K562 (cell line): ENCODE measurements around the gene GDF15. TPM values are rescaled to one million over a fixed set of nuclear protein-coding genes. Genes with fewer than 3 reads are reported as not detected.
A peak's percentile ranks its signal among the peaks of the same experiment; 100 is the strongest.

Experiments
- CHD2 ChIP-seq: IDR thresholded peaks from 2 replicates; pipeline ENCODE4 v1.6.1; 2011; ENCODE audit warnings: low read depth, low read length
- CTBP1 ChIP-seq: fragments of 450-650 bp; IDR thresholded peaks from 2 replicates; pipeline ENCODE4 v1.6.1; 2016; ENCODE audit warnings: borderline replicate concordance
- EGR1 ChIP-seq: fragments of 450-650 bp; conservative IDR thresholded peaks from 2 replicates; pipeline ENCODE4 v1.6.1; 2017; ENCODE audit warnings: mild to moderate bottlenecking
- ETV6 ChIP-seq, 3 experiments: fragments of 150-350 bp in 1 of 3; sonication (generic) in 1 of 3; formaldehyde crosslinking in 1 of 3; IDR thresholded peaks; 2 replicates each; pipeline versions ENCODE4 v1.6.1 to v1.8.0; 2014 to 2022; ENCODE audit warnings: borderline replicate concordance in 2 of 3, low read depth in 2 of 3, antibody characterized with exemption in 1 of 3, low read length in 1 of 3, mild to moderate bottlenecking in 1 of 3, missing genetic modification reagents in 1 of 3
- GTF2A2 ChIP-seq: IDR thresholded peaks from 2 replicates; pipeline ENCODE4 v1.6.1; 2016; ENCODE audit warnings: mild to moderate bottlenecking, missing genetic modification characterization, missing compliant biosample characterization
- PTBP1 ChIP-seq: fragments of 200-400 bp; formaldehyde crosslinking; IDR thresholded peaks from 2 replicates; pipeline ENCODE4 v1.6.1; 2017; ENCODE audit warnings: low read depth, low read length
- SMAD1 ChIP-seq: fragments of 150-350 bp; IDR thresholded peaks from 2 replicates; pipeline ENCODE4 v1.6.1; 2014; ENCODE audit warnings: low read length, low read depth; ENCODE audit not compliant: partially characterized antibody
- SMARCE1 ChIP-seq: fragments of 450-650 bp; IDR thresholded peaks from 2 replicates; pipeline ENCODE4 v1.7.1; 2016; ENCODE audit warnings: mild to moderate bottlenecking
- TEAD1 ChIP-seq, 2 experiments: fragments of 450-650 bp in 1 of 2; sonication (generic) in 1 of 2; formaldehyde crosslinking; IDR thresholded peaks; 2 replicates each; pipeline versions ENCODE4 v1.4.0 to v1.8.0; 2020 to 2022; ENCODE audit warnings: mild to moderate bottlenecking in 2 of 2, missing genetic modification reagents in 1 of 2
- ZC3H4 ChIP-seq: sonication (generic); formaldehyde crosslinking; IDR thresholded peaks from 2 replicates; pipeline ENCODE4 v1.9.0; 2021; ENCODE audit warnings: missing genetic modification reagents, borderline replicate concordance
- ZFP36 ChIP-seq: fragments of 150-350 bp; IDR thresholded peaks from 2 replicates; pipeline ENCODE4 v1.6.1; 2018; ENCODE audit warnings: low read length, low read depth; ENCODE audit not compliant: partially characterized antibody
- ZFPM2 ChIP-seq: fragments of 250-450 bp; sonication (Bioruptor Pico); IDR thresholded peaks from 2 replicates; pipeline ENCODE4 v1.5.1; 2022; ENCODE audit warnings: mild to moderate bottlenecking
- ZNF239 ChIP-seq: fragments of 250-450 bp; sonication (Bioruptor Pico); IDR thresholded peaks from 2 replicates; pipeline ENCODE4 v1.4.0; 2020; ENCODE audit warnings: mild to moderate bottlenecking
- ZNF780A ChIP-seq: fragments of 250-450 bp; sonication (Bioruptor Pico); IDR thresholded peaks from 2 replicates; pipeline ENCODE4 v1.5.0; 2021; ENCODE audit warnings: mild to moderate bottlenecking
- polyA plus RNA-seq, 8 experiments: library from polyadenylated mRNA; depleted of rRNA in 4 of 8; stranded (reverse) in 5 of 8; unstranded in 3 of 8; fragments of >200 nt; fragmentation: Nextera tagmentation in 2 of 8; fragmentation: Illumina TruSeq in 1 of 8; extraction: Ambion mirVana in 2 of 8; extraction: Trizol in 1 of 8; gene quantifications; 2 replicates each; pipeline versions ENCODE4 v1.2.1 to v1.2.3, GENCODE V29; 2011 to 2014; ENCODE audit warnings: inconsistent platforms in 1 of 8, missing spikeins in 1 of 8
- total RNA-seq, 7 experiments: library from RNA; depleted of rRNA in 6 of 7; stranded (reverse); fragments of >200 nt in 6 of 7; fragmentation: Illumina TruSeq in 2 of 7; extraction: Trizol in 2 of 7; gene quantifications; 2 replicates each; pipeline versions ENCODE4 v1.2.1 to v1.2.3, GENCODE V29; 2011 to 2021; ENCODE audit warnings: low replicate concordance in 1 of 7
- TF ChIP-seq, protein P1 (sequence below): sonication (generic); formaldehyde crosslinking; IDR thresholded peaks from 2 replicates; pipeline ENCODE4 v1.8.0; 2022; ENCODE audit warnings: mild to moderate bottlenecking, missing genetic modification reagents
- TF ChIP-seq, protein P2 (sequence below), 2 experiments: fragments of 150-350 bp in 1 of 2; IDR thresholded peaks; 2 replicates each; pipeline ENCODE4 v1.6.1; 2012 to 2016; ENCODE audit warnings: low read depth in 2 of 2, low read length in 2 of 2, mild to moderate bottlenecking in 1 of 2, moderate library complexity in 1 of 2
- TF ChIP-seq, protein P3 (sequence below): fragments of 450-650 bp; formaldehyde crosslinking; IDR thresholded peaks from 2 replicates; pipeline ENCODE4 v1.4.0; 2020; ENCODE audit warnings: mild to moderate bottlenecking, mixed read lengths

Gene GDF15
- total and polyA plus RNA-seq, 9 of the 15 experiments (the other 6 are each of a cell fraction or from before 2014, with no cell fraction given): 2.3 to 82.4 (median 12.5) TPM

DNA sequence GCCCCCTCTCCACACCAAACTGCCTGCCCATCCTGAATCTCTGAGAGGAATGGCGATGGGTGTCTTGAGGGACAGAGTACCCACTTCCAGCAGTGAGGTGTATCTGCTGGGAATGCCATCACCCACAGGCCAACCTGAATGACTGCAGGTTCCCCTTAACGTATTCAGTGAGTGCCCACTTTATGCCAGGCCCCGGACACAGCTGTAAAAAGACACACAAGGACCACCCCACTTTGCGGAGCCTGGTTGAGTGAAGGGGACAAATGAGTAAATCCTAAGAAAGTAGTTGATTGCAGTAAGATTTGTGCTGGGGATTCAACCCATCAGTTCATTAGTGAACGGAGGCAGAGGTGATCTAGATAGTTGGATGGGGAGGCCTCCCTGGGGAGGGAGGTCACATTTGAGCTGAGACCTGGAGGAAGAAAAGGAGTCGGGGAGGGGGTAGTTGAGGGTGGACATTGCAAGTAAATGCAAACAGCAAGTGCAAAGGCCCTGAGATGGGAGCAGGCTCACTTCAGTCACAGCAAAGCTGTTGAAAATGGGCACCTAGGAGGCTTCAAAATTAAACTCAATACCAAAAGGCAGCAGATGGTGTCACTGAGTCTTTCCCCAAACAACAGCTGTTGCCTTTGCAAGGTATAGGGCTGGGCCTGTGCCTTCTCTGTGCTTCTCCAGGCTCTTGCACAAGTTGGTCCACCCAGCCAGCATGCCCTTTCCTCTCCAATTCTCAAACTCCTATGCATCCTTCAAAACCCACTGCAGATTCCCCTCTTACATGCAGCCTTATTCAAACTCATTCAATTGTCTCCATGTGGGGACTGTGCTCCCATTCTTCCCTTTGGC lies 4.3 kb downstream of the GDF15 start (continued):
- TF ChIP-seq, protein P1, sequence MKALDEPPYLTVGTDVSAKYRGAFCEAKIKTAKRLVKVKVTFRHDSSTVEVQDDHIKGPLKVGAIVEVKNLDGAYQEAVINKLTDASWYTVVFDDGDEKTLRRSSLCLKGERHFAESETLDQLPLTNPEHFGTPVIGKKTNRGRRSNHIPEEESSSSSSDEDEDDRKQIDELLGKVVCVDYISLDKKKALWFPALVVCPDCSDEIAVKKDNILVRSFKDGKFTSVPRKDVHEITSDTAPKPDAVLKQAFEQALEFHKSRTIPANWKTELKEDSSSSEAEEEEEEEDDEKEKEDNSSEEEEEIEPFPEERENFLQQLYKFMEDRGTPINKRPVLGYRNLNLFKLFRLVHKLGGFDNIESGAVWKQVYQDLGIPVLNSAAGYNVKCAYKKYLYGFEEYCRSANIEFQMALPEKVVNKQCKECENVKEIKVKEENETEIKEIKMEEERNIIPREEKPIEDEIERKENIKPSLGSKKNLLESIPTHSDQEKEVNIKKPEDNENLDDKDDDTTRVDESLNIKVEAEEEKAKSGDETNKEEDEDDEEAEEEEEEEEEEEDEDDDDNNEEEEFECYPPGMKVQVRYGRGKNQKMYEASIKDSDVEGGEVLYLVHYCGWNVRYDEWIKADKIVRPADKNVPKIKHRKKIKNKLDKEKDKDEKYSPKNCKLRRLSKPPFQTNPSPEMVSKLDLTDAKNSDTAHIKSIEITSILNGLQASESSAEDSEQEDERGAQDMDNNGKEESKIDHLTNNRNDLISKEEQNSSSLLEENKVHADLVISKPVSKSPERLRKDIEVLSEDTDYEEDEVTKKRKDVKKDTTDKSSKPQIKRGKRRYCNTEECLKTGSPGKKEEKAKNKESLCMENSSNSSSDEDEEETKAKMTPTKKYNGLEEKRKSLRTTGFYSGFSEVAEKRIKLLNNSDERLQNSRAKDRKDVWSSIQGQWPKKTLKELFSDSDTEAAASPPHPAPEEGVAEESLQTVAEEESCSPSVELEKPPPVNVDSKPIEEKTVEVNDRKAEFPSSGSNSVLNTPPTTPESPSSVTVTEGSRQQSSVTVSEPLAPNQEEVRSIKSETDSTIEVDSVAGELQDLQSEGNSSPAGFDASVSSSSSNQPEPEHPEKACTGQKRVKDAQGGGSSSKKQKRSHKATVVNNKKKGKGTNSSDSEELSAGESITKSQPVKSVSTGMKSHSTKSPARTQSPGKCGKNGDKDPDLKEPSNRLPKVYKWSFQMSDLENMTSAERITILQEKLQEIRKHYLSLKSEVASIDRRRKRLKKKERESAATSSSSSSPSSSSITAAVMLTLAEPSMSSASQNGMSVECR (CRISPR knock-in tag): no peak
- TF ChIP-seq SMAD1 (peak; percentile 12), SMARCE1 (no peak), CTBP1 (peak; percentile 75; the same call in 1 of the 2 replicates), ZFP36 (peak; percentile 23), ZNF780A (CRISPR knock-in tag) (peak; percentile 76), ZFPM2 (CRISPR knock-in tag) (peak; percentile 75; the same call in 1 of the 2 replicates), GTF2A2 (tag) (no peak), EGR1 (no peak), ZC3H4 (CRISPR knock-in tag) (no peak), ETV6 (IDR thresholded peaks at IDR 0.05; ENCODE audit: borderline replicate concordance in 1 of 2, low read depth in 2 of 2, low read length in 1 of 2) (no peak), ETV6 (CRISPR knock-in tag; IDR thresholded peaks at IDR 0.05; ENCODE audit: borderline replicate concordance) (no peak), ZNF239 (no peak), CHD2 (no peak), PTBP1 (no peak), TEAD1 (CRISPR knock-in tag; IDR thresholded peaks at IDR 0.05) (peak in 1 of 2 experiments; percentile 36; a peak in 1 of 4 replicates)
- TF ChIP-seq, protein P2, sequence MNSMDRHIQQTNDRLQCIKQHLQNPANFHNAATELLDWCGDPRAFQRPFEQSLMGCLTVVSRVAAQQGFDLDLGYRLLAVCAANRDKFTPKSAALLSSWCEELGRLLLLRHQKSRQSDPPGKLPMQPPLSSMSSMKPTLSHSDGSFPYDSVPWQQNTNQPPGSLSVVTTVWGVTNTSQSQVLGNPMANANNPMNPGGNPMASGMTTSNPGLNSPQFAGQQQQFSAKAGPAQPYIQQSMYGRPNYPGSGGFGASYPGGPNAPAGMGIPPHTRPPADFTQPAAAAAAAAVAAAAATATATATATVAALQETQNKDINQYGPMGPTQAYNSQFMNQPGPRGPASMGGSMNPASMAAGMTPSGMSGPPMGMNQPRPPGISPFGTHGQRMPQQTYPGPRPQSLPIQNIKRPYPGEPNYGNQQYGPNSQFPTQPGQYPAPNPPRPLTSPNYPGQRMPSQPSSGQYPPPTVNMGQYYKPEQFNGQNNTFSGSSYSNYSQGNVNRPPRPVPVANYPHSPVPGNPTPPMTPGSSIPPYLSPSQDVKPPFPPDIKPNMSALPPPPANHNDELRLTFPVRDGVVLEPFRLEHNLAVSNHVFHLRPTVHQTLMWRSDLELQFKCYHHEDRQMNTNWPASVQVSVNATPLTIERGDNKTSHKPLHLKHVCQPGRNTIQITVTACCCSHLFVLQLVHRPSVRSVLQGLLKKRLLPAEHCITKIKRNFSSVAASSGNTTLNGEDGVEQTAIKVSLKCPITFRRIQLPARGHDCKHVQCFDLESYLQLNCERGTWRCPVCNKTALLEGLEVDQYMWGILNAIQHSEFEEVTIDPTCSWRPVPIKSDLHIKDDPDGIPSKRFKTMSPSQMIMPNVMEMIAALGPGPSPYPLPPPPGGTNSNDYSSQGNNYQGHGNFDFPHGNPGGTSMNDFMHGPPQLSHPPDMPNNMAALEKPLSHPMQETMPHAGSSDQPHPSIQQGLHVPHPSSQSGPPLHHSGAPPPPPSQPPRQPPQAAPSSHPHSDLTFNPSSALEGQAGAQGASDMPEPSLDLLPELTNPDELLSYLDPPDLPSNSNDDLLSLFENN (IDR thresholded peaks at IDR 0.05; ENCODE audit: low read depth in 2 of 2, low read length in 2 of 2): peak in 1 of 2 experiments; percentile 52; a peak in 1 of 4 replicates
- TF ChIP-seq, protein P3, sequence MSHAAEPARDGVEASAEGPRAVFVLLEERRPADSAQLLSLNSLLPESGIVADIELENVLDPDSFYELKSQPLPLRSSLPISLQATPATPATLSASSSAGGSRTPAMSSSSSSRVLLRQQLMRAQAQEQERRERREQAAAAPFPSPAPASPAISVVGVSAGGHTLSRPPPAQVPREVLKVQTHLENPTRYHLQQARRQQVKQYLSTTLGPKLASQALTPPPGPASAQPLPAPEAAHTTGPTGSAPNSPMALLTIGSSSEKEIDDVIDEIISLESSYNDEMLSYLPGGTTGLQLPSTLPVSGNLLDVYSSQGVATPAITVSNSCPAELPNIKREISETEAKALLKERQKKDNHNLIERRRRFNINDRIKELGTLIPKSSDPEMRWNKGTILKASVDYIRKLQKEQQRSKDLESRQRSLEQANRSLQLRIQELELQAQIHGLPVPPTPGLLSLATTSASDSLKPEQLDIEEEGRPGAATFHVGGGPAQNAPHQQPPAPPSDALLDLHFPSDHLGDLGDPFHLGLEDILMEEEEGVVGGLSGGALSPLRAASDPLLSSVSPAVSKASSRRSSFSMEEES (CRISPR knock-in tag): peak; percentile 6; the same call in 1 of the 2 replicates
